ENCODE data around the gene PDE6H.

The PDE6H gene

DNA sequence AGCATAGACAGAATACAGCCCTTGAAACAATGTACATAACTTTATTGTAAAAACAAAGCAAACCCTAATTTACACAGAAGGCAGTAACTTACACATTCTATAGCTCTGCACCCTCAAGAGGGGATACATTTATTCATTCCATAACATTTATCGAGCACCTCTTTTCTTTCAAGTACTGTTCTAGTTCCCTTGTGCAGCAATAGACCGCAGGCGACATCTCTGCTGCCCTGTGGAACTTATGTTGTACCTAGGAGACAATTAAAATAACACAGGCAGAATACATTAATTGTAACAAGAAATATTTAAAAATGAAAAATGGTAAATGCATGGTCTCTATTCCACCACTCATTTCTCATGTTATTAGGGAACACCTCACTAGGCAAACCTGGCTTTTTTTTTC lies 10.0 kb upstream of the PDE6H start:
- H3K4me3 ChIP-seq (ENCODE audit: low read length), result peak overlapping the region; percentile 90
- H3K4me1 ChIP-seq (ENCODE audit: control insufficient read depth, low read length), result peaks cover 60% of the 10 kb centered on the region
- H3K4me2 ChIP-seq (ENCODE audit: low read length), result peak overlapping the region; percentile 98
- TF ChIP-seq, protein P1, sequence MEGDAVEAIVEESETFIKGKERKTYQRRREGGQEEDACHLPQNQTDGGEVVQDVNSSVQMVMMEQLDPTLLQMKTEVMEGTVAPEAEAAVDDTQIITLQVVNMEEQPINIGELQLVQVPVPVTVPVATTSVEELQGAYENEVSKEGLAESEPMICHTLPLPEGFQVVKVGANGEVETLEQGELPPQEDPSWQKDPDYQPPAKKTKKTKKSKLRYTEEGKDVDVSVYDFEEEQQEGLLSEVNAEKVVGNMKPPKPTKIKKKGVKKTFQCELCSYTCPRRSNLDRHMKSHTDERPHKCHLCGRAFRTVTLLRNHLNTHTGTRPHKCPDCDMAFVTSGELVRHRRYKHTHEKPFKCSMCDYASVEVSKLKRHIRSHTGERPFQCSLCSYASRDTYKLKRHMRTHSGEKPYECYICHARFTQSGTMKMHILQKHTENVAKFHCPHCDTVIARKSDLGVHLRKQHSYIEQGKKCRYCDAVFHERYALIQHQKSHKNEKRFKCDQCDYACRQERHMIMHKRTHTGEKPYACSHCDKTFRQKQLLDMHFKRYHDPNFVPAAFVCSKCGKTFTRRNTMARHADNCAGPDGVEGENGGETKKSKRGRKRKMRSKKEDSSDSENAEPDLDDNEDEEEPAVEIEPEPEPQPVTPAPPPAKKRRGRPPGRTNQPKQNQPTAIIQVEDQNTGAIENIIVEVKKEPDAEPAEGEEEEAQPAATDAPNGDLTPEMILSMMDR (IDR thresholded peaks at IDR 0.05; ENCODE audit: low read depth, low read length, poor library complexity, severe bottlenecking), result no peak
- TF ChIP-seq EZH2phosphoT487 (IDR thresholded peaks at IDR 0.05; ENCODE audit: borderline replicate concordance, low read length), result no peak
- H3K9me3 ChIP-seq (ENCODE audit: control insufficient read depth, insufficient read depth, low read length), result no peaks in the 10 kb centered on the region
- H3K27me3 ChIP-seq (ENCODE audit: control insufficient read depth, low read length), result no peaks in the 10 kb centered on the region
- peak overlapping the region; percentile 98 for H3K27ac ChIP-seq (ENCODE audit: low read depth, low read length)
- peaks cover 40% of the 10 kb centered on the region for H3K79me2 ChIP-seq (ENCODE audit: control insufficient read depth, low read length)
- no peaks in the 10 kb centered on the region for H3K9me2 ChIP-seq (replicated peaks; ENCODE audit: control insufficient read depth, low read length)
- peaks cover 41% of the 10 kb centered on the region for H3F3A ChIP-seq (ENCODE audit: control insufficient read depth, insufficient read depth)
- peaks cover 3% of the 10 kb centered on the region; the same call in 1 of the 2 replicates for H4K20me1 ChIP-seq (ENCODE audit: control insufficient read depth, insufficient read depth, low read depth, low read length)
- H3K36me3 ChIP-seq (ENCODE audit: control insufficient read depth, low read length), result peaks cover 40% of the 10 kb centered on the region

DNA sequence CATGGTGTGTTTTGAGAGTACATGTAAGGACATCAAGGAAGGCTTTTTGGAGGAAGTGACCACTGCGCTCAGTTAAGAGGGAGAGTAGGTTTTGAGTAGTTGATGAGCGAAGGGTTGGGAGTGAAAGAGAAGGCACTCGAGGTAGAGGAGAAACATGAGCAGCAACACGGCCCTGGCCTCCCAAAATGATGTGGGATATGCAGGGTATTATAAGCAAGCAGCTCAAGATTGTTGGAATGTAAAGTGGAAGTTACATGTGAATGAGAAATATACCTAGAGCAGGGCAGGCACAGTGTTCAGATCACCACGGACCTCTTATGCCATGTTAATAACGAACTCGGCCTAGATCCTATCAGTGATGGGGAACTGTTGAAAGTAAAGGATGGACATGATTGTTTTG lies 9.3 kb upstream of the PDE6H start:
- peaks cover 32% of the 10 kb centered on the region for H3K79me2 ChIP-seq (ENCODE audit: control insufficient read depth, low read length)

DNA sequence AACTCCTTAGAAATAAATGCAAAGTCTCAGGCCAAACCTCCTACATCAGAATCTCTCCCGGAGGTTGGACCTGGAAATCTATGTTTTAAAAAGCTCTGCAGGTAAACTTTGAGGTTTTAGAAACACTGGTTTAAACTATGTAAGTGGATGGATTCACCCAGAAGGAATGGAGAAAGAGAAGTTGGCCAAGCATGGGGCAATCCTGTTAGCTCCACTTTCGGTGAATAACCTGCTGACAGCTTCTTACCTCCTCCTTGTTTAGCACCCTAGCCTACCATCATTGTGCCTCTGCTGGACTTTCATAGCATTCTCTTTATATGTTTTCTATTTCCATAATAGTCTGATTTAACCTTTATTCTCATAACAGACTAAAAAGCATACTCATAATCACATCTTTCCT lies 8.4 kb upstream of the PDE6H start:
- peaks cover 24% of the 10 kb centered on the region for H3K36me3 ChIP-seq (ENCODE audit: control insufficient read depth, low read length)
- peaks cover 32% of the 10 kb centered on the region for H3F3A ChIP-seq (ENCODE audit: control insufficient read depth, insufficient read depth)
- H3K9me2 ChIP-seq (replicated peaks; ENCODE audit: control insufficient read depth, low read length), result no peaks in the 10 kb centered on the region
- no peaks in the 10 kb centered on the region for H4K20me1 ChIP-seq (ENCODE audit: control insufficient read depth, insufficient read depth, low read depth, low read length)
- no peaks in the 10 kb centered on the region for H3K9me3 ChIP-seq (ENCODE audit: control insufficient read depth, insufficient read depth, low read length)
- H3K4me2 ChIP-seq (ENCODE audit: low read length), result no peak overlapping the region
- H3K4me1 ChIP-seq (ENCODE audit: control insufficient read depth, low read length), result peaks cover 44% of the 10 kb centered on the region
- TF ChIP-seq, protein P1 (IDR thresholded peaks at IDR 0.05; ENCODE audit: low read depth, low read length, poor library complexity, severe bottlenecking), result no peak
- no peak for TF ChIP-seq EZH2phosphoT487 (IDR thresholded peaks at IDR 0.05; ENCODE audit: borderline replicate concordance, low read length)
- no peak overlapping the region for H3K4me3 ChIP-seq (ENCODE audit: low read length)
- H3K27me3 ChIP-seq (ENCODE audit: control insufficient read depth, low read length), result no peaks in the 10 kb centered on the region
- H3K27ac ChIP-seq (ENCODE audit: low read depth, low read length), result no peak overlapping the region
- H3K79me2 ChIP-seq (ENCODE audit: control insufficient read depth, low read length), result peaks cover 24% of the 10 kb centered on the region

More for the DNA sequence above, 9.3 kb upstream of the PDE6H start:
- TF ChIP-seq, protein P1 (IDR thresholded peaks at IDR 0.05; ENCODE audit: low read depth, low read length, poor library complexity, severe bottlenecking), result no peak
- no peaks in the 10 kb centered on the region for H3K9me2 ChIP-seq (replicated peaks; ENCODE audit: control insufficient read depth, low read length)
- H3K9me3 ChIP-seq (ENCODE audit: control insufficient read depth, insufficient read depth, low read length), result no peaks in the 10 kb centered on the region
- H3K36me3 ChIP-seq (ENCODE audit: control insufficient read depth, low read length), result peaks cover 33% of the 10 kb centered on the region
- peak overlapping the region; percentile 98 for H3K27ac ChIP-seq (ENCODE audit: low read depth, low read length)
- peaks cover 33% of the 10 kb centered on the region for H3F3A ChIP-seq (ENCODE audit: control insufficient read depth, insufficient read depth)
- H4K20me1 ChIP-seq (ENCODE audit: control insufficient read depth, insufficient read depth, low read depth, low read length), result no peaks in the 10 kb centered on the region; the same call in 1 of the 2 replicates
- no peaks in the 10 kb centered on the region for H3K27me3 ChIP-seq (ENCODE audit: control insufficient read depth, low read length)
- H3K4me1 ChIP-seq (ENCODE audit: control insufficient read depth, low read length), result peaks cover 53% of the 10 kb centered on the region
- peak overlapping the region; percentile 98 for H3K4me2 ChIP-seq (ENCODE audit: low read length)
- peak overlapping the region; percentile 90 for H3K4me3 ChIP-seq (ENCODE audit: low read length)

Data from DOHH2 (cell line).